HepG2 (cell line): ENCODE results near the gene CKB. TPM values are rescaled to one million over a fixed set of nuclear protein-coding genes. Genes with fewer than 3 reads are reported as not detected.

Experiments used
- CHD4 ChIP-seq: fragments of 200-600 bp; sonication (generic); IDR thresholded peaks from 2 replicates; pipeline ENCODE4 v1.7.0; 2017; ENCODE audit warnings: mild to moderate bottlenecking, low read length, borderline replicate concordance
- FOSL2 ChIP-seq: sonication (generic); formaldehyde crosslinking; IDR thresholded peaks from 2 replicates; pipeline ENCODE4 v1.4.0; 2020; ENCODE audit warnings: missing genetic modification reagents
- NONO ChIP-seq, 2 experiments: fragments of 450-650 bp in 1 of 2; sonication (generic) in 1 of 2; formaldehyde crosslinking in 1 of 2; IDR thresholded peaks in 1 of 2; conservative IDR thresholded peaks in 1 of 2; 2 replicates each; pipeline versions ENCODE4 v1.6.1 to v1.8.0; 2017 to 2022; ENCODE audit warnings: mild to moderate bottlenecking in 1 of 2, missing genetic modification reagents in 1 of 2, moderate library complexity in 1 of 2
- SALL1 ChIP-seq: sonication (generic); formaldehyde crosslinking; IDR thresholded peaks from 2 replicates; pipeline ENCODE4 v1.8.0; 2022; ENCODE audit warnings: mild to moderate bottlenecking, missing genetic modification reagents
- SMC3 ChIP-seq: IDR thresholded peaks from 2 replicates; pipeline ENCODE4 v1.6.1; 2011; ENCODE audit warnings: low read length, improper control_type of control experiment
- ZKSCAN8 ChIP-seq: IDR thresholded peaks from 2 replicates; pipeline ENCODE4 v1.6.1; 2016; ENCODE audit warnings: borderline replicate concordance, missing genetic modification reagents, missing compliant biosample characterization
- ZNF788 ChIP-seq: sonication (generic); formaldehyde crosslinking; IDR thresholded peaks from 2 replicates; pipeline ENCODE4 v1.5.0; 2020; ENCODE audit warnings: mild to moderate bottlenecking, missing genetic modification reagents, borderline replicate concordance
- polyA plus RNA-seq, 8 experiments: library from polyadenylated mRNA; depleted of rRNA in 3 of 8; stranded (reverse) in 7 of 8; unstranded in 1 of 8; fragments of >200 nt; fragmentation: Illumina TruSeq in 4 of 8; extraction: Trizol in 4 of 8; gene quantifications; 2 replicates each; pipeline versions ENCODE4 v1.2.1 to v1.2.3, GENCODE V29; 2011 to 2016; ENCODE audit warnings: low read depth in 4 of 8, missing spikeins in 1 of 8, mixed read lengths in 1 of 8; ENCODE audit not compliant: insufficient read depth in 1 of 8
- total RNA-seq, 5 experiments: library from RNA; depleted of rRNA; stranded (reverse); fragments of >200 nt; fragmentation: Illumina TruSeq; extraction: Trizol; gene quantifications; 2 replicates each; pipeline ENCODE4 v1.2.3, GENCODE V29; 2016; ENCODE audit warnings: low read depth in 1 of 5
- TF ChIP-seq, protein P1 (sequence below): sonication (generic); formaldehyde crosslinking; IDR thresholded peaks from 2 replicates; pipeline ENCODE4 v1.4.0; 2020; ENCODE audit warnings: low read depth, missing genetic modification reagents
- TF ChIP-seq, protein P2 (sequence below): sonication (generic); formaldehyde crosslinking; IDR thresholded peaks from 2 replicates; pipeline ENCODE4 v1.9.0; 2021; ENCODE audit warnings: mild to moderate bottlenecking, missing genetic modification reagents
- TF ChIP-seq, protein P3 (sequence below), 2 experiments: fragments of 450-650 bp in 1 of 2; sonication (generic) in 1 of 2; formaldehyde crosslinking; IDR thresholded peaks; 2 replicates each; pipeline versions ENCODE4 v1.5.0 to v1.8.0; 2020 to 2022; ENCODE audit warnings: mild to moderate bottlenecking in 1 of 2, missing genetic modification reagents in 1 of 2
- TF ChIP-seq, protein P4 (sequence below): sonication (generic); formaldehyde crosslinking; IDR thresholded peaks from 2 replicates; pipeline ENCODE4 v1.4.0; 2020; ENCODE audit warnings: missing genetic modification reagents, borderline replicate concordance

Gene CKB
- total and polyA plus RNA-seq, 2 of the 13 experiments (the other 11 are each of a cell fraction or from before 2014, with no cell fraction given): 82.3 to 217 TPM

DNA sequence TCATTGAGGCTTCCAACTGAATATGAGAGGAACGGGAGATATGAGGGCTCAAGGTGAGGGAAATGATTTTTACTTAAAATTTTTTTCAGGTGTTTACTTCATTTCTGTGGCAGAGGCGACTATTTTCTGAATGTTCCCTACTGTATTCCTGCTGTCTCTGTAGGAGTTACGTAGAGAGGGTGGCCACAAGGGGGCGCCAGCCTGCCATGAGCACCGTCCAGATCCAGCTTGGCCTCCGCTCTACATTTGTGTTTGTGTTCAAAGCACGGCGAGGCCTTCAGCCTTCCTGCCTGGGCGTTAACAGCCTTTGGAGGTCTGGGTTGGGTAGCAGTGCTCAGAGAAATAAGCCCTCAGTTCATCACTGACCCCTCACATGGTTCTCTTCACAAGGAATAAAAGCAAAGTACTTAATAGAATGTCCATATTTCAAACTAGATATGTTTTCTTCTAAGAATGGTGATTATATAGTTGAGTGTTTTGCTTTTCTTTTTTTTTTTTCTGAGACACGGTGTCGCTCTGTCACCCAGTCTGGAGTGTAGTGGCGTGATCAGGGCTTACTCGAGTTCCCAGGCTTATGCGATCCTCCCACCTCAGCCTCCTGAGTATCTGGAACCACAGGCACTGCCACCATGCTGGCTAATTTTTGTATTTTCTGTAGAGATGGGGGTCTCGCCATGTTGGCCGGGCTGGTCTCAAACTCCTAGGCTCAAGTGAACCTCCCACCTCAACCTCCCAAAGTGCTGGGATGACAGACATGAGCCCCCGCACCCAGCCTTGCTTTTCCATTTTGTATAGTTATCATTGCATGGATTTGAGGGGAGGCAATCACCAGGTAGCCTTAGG lies 22.3 kb downstream of the CKB start (continued):
- TF ChIP-seq, protein P1, sequence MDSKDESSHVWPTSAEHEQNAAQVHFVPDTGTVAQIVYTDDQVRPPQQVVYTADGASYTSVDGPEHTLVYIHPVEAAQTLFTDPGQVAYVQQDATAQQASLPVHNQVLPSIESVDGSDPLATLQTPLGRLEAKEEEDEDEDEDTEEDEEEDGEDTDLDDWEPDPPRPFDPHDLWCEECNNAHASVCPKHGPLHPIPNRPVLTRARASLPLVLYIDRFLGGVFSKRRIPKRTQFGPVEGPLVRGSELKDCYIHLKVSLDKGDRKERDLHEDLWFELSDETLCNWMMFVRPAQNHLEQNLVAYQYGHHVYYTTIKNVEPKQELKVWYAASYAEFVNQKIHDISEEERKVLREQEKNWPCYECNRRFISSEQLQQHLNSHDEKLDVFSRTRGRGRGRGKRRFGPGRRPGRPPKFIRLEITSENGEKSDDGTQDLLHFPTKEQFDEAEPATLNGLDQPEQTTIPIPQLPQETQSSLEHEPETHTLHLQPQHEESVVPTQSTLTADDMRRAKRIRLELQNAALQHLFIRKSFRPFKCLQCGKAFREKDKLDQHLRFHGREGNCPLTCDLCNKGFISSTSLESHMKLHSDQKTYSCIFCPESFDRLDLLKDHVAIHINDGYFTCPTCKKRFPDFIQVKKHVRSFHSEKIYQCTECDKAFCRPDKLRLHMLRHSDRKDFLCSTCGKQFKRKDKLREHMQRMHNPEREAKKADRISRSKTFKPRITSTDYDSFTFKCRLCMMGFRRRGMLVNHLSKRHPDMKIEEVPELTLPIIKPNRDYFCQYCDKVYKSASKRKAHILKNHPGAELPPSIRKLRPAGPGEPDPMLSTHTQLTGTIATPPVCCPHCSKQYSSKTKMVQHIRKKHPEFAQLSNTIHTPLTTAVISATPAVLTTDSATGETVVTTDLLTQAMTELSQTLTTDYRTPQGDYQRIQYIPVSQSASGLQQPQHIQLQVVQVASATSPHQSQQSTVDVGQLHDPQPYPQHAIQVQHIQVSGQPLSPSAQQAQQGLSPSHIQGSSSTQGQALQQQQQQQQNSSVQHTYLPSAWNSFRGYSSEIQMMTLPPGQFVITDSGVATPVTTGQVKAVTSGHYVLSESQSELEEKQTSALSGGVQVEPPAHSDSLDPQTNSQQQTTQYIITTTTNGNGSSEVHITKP (CRISPR knock-in tag): no peak
- TF ChIP-seq, protein P2, sequence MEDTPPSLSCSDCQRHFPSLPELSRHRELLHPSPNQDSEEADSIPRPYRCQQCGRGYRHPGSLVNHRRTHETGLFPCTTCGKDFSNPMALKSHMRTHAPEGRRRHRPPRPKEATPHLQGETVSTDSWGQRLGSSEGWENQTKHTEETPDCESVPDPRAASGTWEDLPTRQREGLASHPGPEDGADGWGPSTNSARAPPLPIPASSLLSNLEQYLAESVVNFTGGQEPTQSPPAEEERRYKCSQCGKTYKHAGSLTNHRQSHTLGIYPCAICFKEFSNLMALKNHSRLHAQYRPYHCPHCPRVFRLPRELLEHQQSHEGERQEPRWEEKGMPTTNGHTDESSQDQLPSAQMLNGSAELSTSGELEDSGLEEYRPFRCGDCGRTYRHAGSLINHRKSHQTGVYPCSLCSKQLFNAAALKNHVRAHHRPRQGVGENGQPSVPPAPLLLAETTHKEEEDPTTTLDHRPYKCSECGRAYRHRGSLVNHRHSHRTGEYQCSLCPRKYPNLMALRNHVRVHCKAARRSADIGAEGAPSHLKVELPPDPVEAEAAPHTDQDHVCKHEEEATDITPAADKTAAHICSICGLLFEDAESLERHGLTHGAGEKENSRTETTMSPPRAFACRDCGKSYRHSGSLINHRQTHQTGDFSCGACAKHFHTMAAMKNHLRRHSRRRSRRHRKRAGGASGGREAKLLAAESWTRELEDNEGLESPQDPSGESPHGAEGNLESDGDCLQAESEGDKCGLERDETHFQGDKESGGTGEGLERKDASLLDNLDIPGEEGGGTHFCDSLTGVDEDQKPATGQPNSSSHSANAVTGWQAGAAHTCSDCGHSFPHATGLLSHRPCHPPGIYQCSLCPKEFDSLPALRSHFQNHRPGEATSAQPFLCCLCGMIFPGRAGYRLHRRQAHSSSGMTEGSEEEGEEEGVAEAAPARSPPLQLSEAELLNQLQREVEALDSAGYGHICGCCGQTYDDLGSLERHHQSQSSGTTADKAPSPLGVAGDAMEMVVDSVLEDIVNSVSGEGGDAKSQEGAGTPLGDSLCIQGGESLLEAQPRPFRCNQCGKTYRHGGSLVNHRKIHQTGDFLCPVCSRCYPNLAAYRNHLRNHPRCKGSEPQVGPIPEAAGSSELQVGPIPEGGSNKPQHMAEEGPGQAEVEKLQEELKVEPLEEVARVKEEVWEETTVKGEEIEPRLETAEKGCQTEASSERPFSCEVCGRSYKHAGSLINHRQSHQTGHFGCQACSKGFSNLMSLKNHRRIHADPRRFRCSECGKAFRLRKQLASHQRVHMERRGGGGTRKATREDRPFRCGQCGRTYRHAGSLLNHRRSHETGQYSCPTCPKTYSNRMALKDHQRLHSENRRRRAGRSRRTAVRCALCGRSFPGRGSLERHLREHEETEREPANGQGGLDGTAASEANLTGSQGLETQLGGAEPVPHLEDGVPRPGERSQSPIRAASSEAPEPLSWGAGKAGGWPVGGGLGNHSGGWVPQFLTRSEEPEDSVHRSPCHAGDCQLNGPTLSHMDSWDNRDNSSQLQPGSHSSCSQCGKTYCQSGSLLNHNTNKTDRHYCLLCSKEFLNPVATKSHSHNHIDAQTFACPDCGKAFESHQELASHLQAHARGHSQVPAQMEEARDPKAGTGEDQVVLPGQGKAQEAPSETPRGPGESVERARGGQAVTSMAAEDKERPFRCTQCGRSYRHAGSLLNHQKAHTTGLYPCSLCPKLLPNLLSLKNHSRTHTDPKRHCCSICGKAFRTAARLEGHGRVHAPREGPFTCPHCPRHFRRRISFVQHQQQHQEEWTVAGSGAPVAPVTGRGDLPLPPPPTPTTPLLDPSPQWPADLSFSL (CRISPR knock-in tag): no peak
- TF ChIP-seq FOSL2 (peak; percentile 25; the same call in 1 of the 2 replicates), ZKSCAN8 (0 out of 2 replicates have a peak, but pooled peaks have one; percentile 42), SALL1 (CRISPR knock-in tag) (0 out of 2 replicates have a peak, but pooled peaks have one; percentile 16), NONO (IDR thresholded peaks at IDR 0.05) (no peak), NONO (CRISPR knock-in tag; conservative IDR thresholded peaks at IDR 0.05) (0 out of 2 replicates have a peak, but pooled peaks have one; percentile 23), ZNF788 (CRISPR knock-in tag) (no peak), CHD4 (no peak), SMC3 (peak; percentile 80)
- TF ChIP-seq, protein P3, sequence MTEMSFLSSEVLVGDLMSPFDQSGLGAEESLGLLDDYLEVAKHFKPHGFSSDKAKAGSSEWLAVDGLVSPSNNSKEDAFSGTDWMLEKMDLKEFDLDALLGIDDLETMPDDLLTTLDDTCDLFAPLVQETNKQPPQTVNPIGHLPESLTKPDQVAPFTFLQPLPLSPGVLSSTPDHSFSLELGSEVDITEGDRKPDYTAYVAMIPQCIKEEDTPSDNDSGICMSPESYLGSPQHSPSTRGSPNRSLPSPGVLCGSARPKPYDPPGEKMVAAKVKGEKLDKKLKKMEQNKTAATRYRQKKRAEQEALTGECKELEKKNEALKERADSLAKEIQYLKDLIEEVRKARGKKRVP (CRISPR knock-in tag; IDR thresholded peaks at IDR 0.05): no peak
- TF ChIP-seq, protein P4, sequence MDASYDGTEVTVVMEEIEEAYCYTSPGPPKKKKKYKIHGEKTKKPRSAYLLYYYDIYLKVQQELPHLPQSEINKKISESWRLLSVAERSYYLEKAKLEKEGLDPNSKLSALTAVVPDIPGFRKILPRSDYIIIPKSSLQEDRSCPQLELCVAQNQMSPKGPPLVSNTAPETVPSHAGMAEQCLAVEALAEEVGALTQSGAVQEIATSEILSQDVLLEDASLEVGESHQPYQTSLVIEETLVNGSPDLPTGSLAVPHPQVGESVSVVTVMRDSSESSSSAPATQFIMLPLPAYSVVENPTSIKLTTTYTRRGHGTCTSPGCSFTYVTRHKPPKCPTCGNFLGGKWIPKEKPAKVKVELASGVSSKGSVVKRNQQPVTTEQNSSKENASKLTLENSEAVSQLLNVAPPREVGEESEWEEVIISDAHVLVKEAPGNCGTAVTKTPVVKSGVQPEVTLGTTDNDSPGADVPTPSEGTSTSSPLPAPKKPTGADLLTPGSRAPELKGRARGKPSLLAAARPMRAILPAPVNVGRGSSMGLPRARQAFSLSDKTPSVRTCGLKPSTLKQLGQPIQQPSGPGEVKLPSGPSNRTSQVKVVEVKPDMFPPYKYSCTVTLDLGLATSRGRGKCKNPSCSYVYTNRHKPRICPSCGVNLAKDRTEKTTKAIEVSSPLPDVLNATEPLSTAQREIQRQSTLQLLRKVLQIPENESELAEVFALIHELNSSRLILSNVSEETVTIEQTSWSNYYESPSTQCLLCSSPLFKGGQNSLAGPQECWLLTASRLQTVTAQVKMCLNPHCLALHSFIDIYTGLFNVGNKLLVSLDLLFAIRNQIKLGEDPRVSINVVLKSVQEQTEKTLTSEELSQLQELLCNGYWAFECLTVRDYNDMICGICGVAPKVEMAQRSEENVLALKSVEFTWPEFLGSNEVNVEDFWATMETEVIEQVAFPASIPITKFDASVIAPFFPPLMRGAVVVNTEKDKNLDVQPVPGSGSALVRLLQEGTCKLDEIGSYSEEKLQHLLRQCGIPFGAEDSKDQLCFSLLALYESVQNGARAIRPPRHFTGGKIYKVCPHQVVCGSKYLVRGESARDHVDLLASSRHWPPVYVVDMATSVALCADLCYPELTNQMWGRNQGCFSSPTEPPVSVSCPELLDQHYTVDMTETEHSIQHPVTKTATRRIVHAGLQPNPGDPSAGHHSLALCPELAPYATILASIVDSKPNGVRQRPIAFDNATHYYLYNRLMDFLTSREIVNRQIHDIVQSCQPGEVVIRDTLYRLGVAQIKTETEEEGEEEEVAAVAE: peak; percentile 29; the same call in 1 of the 2 replicates
